ENCODE results near the gene LCN12. TPM values are rescaled to one million over a fixed set of nuclear protein-coding genes. Genes with fewer than 3 reads are reported as not detected.

Gene LCN12, protein sequence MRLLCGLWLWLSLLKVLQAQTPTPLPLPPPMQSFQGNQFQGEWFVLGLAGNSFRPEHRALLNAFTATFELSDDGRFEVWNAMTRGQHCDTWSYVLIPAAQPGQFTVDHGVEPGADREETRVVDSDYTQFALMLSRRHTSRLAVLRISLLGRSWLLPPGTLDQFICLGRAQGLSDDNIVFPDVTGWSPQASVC
- 1 to 10 TPM in 5 of 8 experiments, under 1 TPM in 3; 0.38 to 4.3 (median 1.2) TPM for total RNA-seq

DNA sequence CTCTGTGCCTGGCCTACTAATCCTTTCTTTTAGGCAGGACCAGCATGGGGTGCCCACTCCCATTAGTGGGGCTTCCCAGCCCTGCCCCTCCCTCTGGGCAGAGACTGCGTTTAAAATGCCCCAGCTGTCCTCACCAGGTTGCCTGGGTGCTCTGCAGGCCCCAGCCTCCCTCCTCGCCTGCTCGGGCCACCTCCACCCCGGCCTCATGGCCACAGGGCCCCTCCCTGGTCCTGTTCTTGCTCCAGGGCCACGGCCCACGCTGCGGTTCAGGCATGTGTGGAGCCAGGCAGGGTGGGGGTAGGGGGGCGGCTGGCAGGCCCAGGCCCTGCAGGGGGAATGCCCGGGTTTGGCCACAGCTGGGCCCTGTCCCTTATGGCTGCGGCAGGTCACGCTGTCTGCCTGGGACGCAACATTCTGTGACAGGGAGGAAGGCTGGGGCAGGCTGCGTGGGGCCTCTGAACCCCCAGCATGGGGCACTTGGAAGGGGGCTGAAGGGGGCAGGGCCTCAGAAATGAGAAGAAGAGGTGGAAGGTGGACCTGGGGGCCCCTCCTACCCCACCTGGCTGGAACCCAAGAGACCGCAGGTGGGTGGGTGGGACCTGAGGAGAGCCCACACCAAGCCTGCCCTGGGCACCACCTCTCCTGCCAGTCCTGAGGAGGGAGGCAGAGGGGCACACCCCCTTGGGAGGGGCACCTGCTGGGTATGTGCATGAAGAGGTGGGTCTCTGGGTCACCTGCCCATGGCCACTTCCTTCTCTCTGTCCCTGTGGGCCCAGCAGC is at the start of gene LCN12:
Gene LCN12 (plus strand): TSS at position 733 of the 780 bp plus-strand sequence. CDS start 55 bp downstream, outside the sequence.
- WGBS, 10 experiments: 100% methylated on average over 1 of the region's 14 CpGs; no CpG with 5 or more reads in 9 of the 10 experiments
- no peak within 1 kb of the TSS for H3K4me3 ChIP-seq
- in situ Hi-C loops (cut with MboI; ENCODE audit: low pct_unique_long_range_greater_than_20kb in 2 of 9, low sequenced_read_pairs in 9 of 9, unreplicated experiment in 9 of 9): no loop called here
- no peak within 1 kb of the TSS for H3K27ac ChIP-seq
- ATAC-seq (replicated peaks in 6 of 8): no peak
- peaks cover 23 to 32% of the 10 kb centered on the region in 2 donors for H3K4me1 ChIP-seq (replicated peaks in 1 of 2)

GRCh38 chr9:136903041-136903554 is 49.0 kb upstream of the LCN12 start:
- H3K27ac ChIP-seq: no peak overlapping the region
- in situ Hi-C loops (cut with MboI; ENCODE audit: low pct_unique_long_range_greater_than_20kb in 2 of 9, low sequenced_read_pairs in 9 of 9, unreplicated experiment in 9 of 9): no loop called here
- 86 to 100% (median 93%) methylated on average over 2 to 11 of the region's 12 CpGs; no CpG with 5 or more reads in 2 of the 10 experiments for WGBS, 10 experiments
- H3K4me3 ChIP-seq: no peak overlapping the region
- ATAC-seq (replicated peaks in 6 of 8): no peak
- no peaks in the 10 kb centered on the region for H3K4me1 ChIP-seq (replicated peaks in 1 of 2)

- WGBS, 10 experiments: 40 to 100% (median 94%) methylated on average over 1 to 3 of the region's 4 CpGs; no CpG with 5 or more reads in 5 of the 10 experiments
- Histone ChIP-seq H3K4me3 (no peak overlapping the region), H3K4me1 (replicated peaks in 1 of 2) (no peaks in the 10 kb centered on the region), H3K27ac (no peak overlapping the region)
- no peak for ATAC-seq (replicated peaks in 6 of 8)
- in situ Hi-C loops (cut with MboI; ENCODE audit: low pct_unique_long_range_greater_than_20kb in 2 of 9, low sequenced_read_pairs in 9 of 9, unreplicated experiment in 9 of 9): no loop called here
Observed at GRCh38 chr9:136906266-136906665, 45.8 kb upstream of the LCN12 start.

DNA sequence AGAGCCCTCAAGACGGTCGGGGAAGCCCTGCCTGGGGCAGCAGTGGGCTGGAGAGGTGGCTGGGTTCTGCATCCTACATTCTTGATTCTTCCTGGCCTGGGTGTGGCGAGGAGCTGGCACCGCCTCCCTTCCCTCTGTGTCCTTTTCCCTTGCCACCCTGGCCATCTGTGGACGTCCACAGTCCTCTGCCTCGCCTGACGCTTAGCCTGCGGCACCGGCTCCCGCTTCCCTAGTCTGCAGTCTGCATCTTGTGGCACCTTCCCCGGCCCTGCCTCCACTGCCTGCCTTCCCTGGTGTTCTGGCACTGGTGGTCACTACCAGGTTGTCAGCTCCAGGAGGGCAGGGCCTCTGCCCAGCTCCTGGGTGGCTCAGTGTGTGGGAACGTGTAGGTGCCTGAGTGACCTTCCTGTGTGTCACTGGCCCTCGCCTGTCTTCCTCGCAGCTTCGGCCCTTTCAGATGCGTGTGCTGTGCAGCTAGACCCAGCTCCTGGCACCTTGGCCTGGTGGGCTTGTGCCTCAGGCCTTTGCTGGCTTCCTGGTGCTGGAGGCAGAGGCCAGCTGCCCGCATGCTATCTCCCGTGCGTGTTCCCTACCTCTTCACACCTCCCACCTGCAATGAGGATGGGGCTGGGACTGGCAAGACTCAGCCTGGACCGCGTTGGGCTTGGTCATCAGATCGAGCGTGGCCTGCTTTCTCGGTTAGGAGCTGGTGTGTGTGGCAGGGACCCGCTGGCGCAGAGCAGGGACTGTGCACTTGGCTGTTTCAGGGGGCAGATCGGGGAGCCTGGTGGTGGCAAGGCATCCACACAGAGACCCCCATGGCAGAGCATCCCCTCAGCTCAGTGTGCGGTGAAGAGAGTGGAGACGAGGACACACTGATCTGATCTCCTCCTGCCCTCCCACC is 44.8 kb upstream of the LCN12 start:
- in situ Hi-C loops (cut with MboI; ENCODE audit: low pct_unique_long_range_greater_than_20kb in 2 of 9, low sequenced_read_pairs in 9 of 9, unreplicated experiment in 9 of 9): no loop called here
- H3K4me1 ChIP-seq (replicated peaks in 1 of 2): no peaks in the 10 kb centered on the region
- no peak overlapping the region for H3K4me3 ChIP-seq
- ATAC-seq (replicated peaks in 6 of 8): no peak
- WGBS, 10 experiments: 91 to 100% (median 97%) methylated on average over 1 to 11 of the region's 29 CpGs; no CpG with 5 or more reads in 4 of the 10 experiments
- no peak overlapping the region for H3K27ac ChIP-seq

DNA sequence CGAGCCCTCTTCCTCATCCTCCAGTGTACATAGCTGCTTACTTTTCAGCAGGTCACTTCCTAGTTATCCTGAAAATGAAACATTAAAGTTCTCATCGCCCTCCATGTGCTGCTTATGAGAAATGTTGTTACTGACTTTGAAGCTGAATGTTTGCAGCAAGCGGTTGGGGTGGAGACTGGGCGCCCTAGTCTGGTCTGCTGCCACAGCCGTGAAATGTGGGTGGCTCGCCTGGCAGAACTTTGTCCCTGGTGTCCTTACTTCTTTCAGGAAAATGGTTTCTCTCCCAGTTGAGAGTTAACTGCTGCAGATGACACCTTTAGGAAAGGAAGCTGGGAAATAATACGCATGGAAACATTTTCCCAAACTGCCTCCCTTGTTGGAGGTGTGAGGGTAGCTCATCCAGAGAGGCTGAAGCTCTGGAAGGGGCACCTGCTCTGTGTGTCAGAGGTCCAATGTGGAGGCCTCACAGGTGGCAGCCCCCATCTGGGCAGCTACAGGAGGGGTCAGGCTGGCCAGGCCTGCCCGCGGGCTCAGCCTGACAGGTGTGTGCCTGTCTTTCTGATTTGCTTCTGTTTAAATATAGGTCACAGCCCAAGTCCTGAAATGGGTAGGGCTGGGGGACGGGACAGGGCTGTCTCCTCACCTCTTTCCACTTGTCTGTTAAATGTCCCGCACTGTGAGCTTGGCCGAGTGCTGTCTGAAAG is 41.7 kb upstream of the LCN12 start:
- 80 to 100% (median 95%) methylated on average over 1 to 5 of the region's 12 CpGs; no CpG with 5 or more reads in 3 of the 10 experiments for WGBS, 10 experiments
- Histone ChIP-seq H3K27ac (no peak overlapping the region), H3K4me3 (no peak overlapping the region), H3K4me1 (replicated peaks in 1 of 2) (no peaks in the 10 kb centered on the region)
- ATAC-seq (replicated peaks in 6 of 8): no peak
- in situ Hi-C loops (cut with MboI; ENCODE audit: low pct_unique_long_range_greater_than_20kb in 2 of 9, low sequenced_read_pairs in 9 of 9, unreplicated experiment in 9 of 9): no loop called here

DNA sequence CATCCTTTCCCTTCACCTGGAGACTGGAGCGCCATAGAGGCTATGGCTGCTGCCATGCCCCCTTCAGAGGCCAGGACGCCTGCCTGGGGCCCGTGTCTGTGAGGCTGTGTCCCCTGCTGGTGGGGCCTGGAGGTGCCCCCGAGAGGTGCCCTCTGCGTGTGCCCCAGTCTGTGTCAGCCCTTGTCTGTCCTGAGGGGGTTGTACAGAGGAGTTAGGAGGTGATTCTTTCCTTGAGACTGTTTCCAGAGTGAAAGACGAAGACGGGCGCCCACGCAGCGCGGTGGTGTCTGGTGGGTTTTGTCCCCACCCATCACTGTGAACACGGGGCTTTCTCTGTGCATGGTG is 41.2 kb upstream of the LCN12 start:
- Histone ChIP-seq H3K27ac (no peak overlapping the region), H3K4me1 (replicated peaks in 1 of 2) (no peaks in the 10 kb centered on the region), H3K4me3 (no peak overlapping the region)
- ATAC-seq (replicated peaks in 6 of 8): no peak
- WGBS, 10 experiments: 80 to 100% (median 91%) methylated on average over 1 to 6 of the region's 12 CpGs; no CpG with 5 or more reads in 6 of the 10 experiments
- in situ Hi-C loops (cut with MboI; ENCODE audit: low pct_unique_long_range_greater_than_20kb in 2 of 9, low sequenced_read_pairs in 9 of 9, unreplicated experiment in 9 of 9): no loop called here

DNA sequence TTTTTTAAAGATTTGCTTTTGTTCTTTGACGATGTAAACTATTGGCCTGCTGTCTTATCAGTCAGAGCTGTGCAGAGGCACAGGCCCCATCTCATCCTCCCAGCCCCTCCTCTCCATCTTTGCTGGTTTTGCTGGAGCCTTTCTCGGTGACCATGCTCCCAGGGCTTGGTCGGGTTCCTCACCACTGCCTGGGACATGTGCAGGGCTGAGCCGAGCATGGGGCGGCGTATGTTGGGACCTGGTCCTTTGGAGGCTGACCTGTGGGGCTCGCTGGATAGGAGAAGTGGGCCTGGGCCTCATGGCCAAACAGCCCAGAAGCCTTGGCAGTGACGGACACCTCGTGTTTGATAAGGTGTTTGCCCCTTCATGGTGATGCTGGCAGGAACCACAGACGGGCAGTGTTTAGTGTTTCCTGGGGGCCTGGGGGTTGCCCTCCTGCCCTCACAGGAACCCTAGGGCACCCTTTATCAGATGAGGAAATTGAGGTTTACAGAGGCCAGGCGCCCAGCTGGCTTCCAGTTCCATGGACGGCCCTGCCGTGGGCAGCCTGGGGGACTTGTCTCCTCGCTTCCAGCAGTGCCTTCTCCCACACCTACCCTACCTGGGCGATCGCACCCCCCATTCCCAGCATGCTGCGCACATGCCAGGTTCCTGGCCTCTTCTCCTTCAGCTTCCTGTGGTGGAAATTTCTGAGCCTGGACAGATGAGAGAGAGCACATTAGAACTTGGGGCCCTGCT is 38.2 kb upstream of the LCN12 start:
- Histone ChIP-seq H3K4me3 (no peak overlapping the region), H3K27ac (no peak overlapping the region), H3K4me1 (replicated peaks in 1 of 2) (no peaks in the 10 kb centered on the region)
- WGBS, 10 experiments: 60 to 100% (median 92%) methylated on average over 2 to 7 of the region's 17 CpGs; no CpG with 5 or more reads in 5 of the 10 experiments
- in situ Hi-C loops (cut with MboI; ENCODE audit: low pct_unique_long_range_greater_than_20kb in 2 of 9, low sequenced_read_pairs in 9 of 9, unreplicated experiment in 9 of 9): no loop called here
- ATAC-seq (replicated peaks in 6 of 8): no peak

DNA sequence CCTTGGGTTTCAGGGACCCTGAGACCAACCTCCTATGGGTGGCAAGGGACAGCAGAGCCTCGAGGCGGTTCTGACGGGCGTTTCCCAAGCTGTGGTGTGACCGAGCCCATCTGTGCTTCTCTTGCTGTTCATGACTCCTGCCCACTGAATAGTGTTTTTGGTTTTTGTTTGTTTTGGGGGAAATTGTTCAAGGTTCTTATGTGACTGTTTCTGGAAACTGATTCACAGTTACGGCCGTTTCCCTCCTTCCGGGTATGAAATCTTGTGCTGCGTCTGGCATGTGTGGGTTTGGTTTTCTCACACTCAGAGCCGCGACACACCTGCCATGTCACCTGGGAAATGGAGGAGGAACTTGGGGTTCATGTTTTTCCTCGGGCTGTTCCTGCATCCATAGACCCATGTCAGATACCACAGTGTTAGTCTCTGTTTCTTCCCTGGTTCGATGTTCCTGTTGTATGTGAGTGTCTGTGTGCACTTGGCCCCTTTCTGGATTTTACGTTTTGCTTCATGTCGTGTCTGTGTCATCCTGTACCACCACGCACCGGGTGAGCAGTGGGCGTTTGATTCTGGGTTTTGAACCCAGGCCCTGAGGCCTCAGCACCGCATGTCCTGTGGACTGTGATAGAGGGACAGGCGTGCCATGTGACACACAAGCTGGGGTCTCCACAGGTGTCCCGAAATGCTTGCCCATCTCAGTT is 36.3 kb upstream of the LCN12 start:
- WGBS, 10 experiments: 71 to 100% (median 92%) methylated on average over 1 to 9 of the region's 21 CpGs; no CpG with 5 or more reads in 1 of the 10 experiments

GRCh38 chr9:136916330-136917184 is 35.5 kb upstream of the LCN12 start:
- in situ Hi-C loops (cut with MboI; ENCODE audit: low pct_unique_long_range_greater_than_20kb in 2 of 9, low sequenced_read_pairs in 9 of 9, unreplicated experiment in 9 of 9): no loop called here

More for the DNA sequence above, 36.3 kb upstream of the LCN12 start:
- no peak overlapping the region for H3K4me3 ChIP-seq
- no peaks in the 10 kb centered on the region for H3K4me1 ChIP-seq (replicated peaks in 1 of 2)
- H3K27ac ChIP-seq: no peak overlapping the region
- ATAC-seq (replicated peaks in 6 of 8): no peak
- in situ Hi-C loops (cut with MboI; ENCODE audit: low pct_unique_long_range_greater_than_20kb in 2 of 9, low sequenced_read_pairs in 9 of 9, unreplicated experiment in 9 of 9): no loop called here

DNA sequence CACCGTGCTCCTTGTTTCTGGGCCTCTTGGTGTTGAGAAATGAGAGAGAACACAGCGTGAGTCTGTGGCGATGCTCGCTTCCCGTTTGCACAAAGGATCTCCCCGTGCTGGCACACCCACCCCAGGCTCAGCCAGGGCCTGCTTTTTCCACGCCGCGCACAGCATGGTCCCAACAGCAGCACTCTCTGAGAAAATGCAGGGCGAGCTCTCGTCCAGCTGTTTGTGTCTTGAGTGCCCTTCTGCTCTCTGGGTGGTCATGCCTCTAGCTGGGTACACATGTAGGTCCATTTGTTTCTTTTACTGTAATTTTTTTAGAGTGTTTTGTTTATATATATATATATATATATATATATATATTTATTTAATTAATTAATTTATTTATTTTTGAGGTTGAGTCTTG is 34.2 kb upstream of the LCN12 start:
- Histone ChIP-seq H3K4me3 (no peak overlapping the region), H3K4me1 (replicated peaks in 1 of 2) (no peaks in the 10 kb centered on the region), H3K27ac (no peak overlapping the region)
- 97 to 100% (median 99%) methylated on average over 1 to 8 of the region's 11 CpGs; no CpG with 5 or more reads in 6 of the 10 experiments for WGBS, 10 experiments
- no peak for ATAC-seq (replicated peaks in 6 of 8)
- in situ Hi-C loops (cut with MboI; ENCODE audit: low pct_unique_long_range_greater_than_20kb in 2 of 9, low sequenced_read_pairs in 9 of 9, unreplicated experiment in 9 of 9): no loop called here

More at GRCh38 chr9:136916330-136917184, 35.5 kb upstream of the LCN12 start:
- Histone ChIP-seq H3K4me3 (no peak overlapping the region), H3K4me1 (replicated peaks in 1 of 2) (no peaks in the 10 kb centered on the region), H3K27ac (no peak overlapping the region)
- WGBS, 10 experiments: 89 to 100% (median 96%) methylated on average over 1 to 15 of the region's 32 CpGs; no CpG with 5 or more reads in 2 of the 10 experiments
- ATAC-seq (replicated peaks in 6 of 8): no peak

DNA sequence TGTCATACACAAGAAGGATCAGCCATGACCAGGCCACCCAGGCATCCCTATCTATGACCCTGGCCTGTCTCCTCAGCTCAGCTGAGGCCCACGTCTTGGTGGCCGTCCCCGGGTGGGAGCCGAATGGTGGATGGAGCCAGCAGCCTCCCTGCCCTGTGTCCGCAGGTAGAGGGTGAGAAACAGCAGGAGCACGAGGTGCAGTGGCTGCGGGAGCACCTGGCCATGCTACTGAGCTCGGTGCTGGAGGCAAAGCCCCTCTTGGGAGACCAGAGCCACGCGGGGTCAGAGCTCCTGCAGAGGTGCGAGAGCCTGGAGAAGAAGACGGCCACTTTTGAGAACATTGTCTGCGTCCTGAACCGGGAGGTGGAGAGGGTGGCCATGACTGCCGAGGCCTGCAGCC is 32.0 kb upstream of the LCN12 start:
- Histone ChIP-seq H3K27ac (no peak overlapping the region), H3K4me3 (no peak overlapping the region), H3K4me1 (replicated peaks in 1 of 2) (no peaks in the 10 kb centered on the region)
- in situ Hi-C loops (cut with MboI; ENCODE audit: low pct_unique_long_range_greater_than_20kb in 2 of 9, low sequenced_read_pairs in 9 of 9, unreplicated experiment in 9 of 9): no loop called here
- ATAC-seq (replicated peaks in 6 of 8): no peak
- 100% methylated on average over 3 of the region's 15 CpGs; no CpG with 5 or more reads in 8 of the 10 experiments for WGBS, 10 experiments

Measured in motor neuron (in vitro differentiated cells).